Upper lobe of left lung (tissue), 6 donors: ENCODE measurements around the gene LZTS3. TPM values are rescaled to one million over a fixed set of nuclear protein-coding genes. Genes with fewer than 3 reads are reported as not detected.

Source experiments
- ATAC-seq, 2 donors: fragments of 200-7000 bp; cut with Tn5 transposase; one replicate each; pipeline ENCODE4 v1.9.1; 2022; ENCODE audit warnings: mild to moderate bottlenecking in 2 of 2, moderate library complexity in 2 of 2; ENCODE audit not compliant: low FRiP score in 2 of 2
- DNase-seq, 2 donors: peaks; one replicate each; pipeline ENCODE4 v3.0.0-alpha.2; 2019 to 2020
- H3K27ac ChIP-seq, 4 donors: fragments of 200-600 bp; sonication (generic); one replicate each; pipeline ENCODE4 v1.5.1; 2016 to 2019
- H3K27me3 ChIP-seq, 4 donors: fragments of 200-600 bp; sonication (generic); one replicate each; pipeline ENCODE4 v1.5.1; 2017 to 2019
- H3K36me3 ChIP-seq, 4 donors: fragments of 200-600 bp; sonication (generic); one replicate each; pipeline ENCODE4 v1.5.1; 2016 to 2019
- H3K4me1 ChIP-seq, 4 donors: fragments of 200-600 bp; sonication (generic); one replicate each; pipeline ENCODE4 v1.5.1; 2018 to 2019
- H3K4me3 ChIP-seq, 4 donors: fragments of 200-600 bp; sonication (generic); one replicate each; pipeline ENCODE4 v1.5.1; 2017 to 2019; ENCODE audit warnings: mild to moderate bottlenecking in 2 of 4, moderate library complexity in 1 of 4
- H3K9me3 ChIP-seq, 4 donors: fragments of 200-600 bp; sonication (generic); one replicate each; pipeline ENCODE4 v1.5.1; 2018 to 2019
- EP300 ChIP-seq, 4 donors: sonication (generic); formaldehyde crosslinking; IDR thresholded peaks; one replicate each; pipeline ENCODE4 v1.5.1; 2017; ENCODE audit warnings: antibody characterized with exemption in 4 of 4, control low read depth in 2 of 4
- POLR2A ChIP-seq, 4 donors: fragments of 450-650 bp; IDR thresholded peaks; one replicate each; pipeline ENCODE4 v1.5.1; 2016 to 2017; ENCODE audit warnings: antibody characterized with exemption in 4 of 4, mild to moderate bottlenecking in 2 of 4
- POLR2AphosphoS5 ChIP-seq, 2 donors: sonication (generic); formaldehyde crosslinking; IDR thresholded peaks; one replicate each; pipeline ENCODE4 v1.5.1; 2017; ENCODE audit warnings: antibody characterized with exemption in 2 of 2
- WGBS, 2 donors: methylation state at CpG; one replicate each; pipeline ENCODE4 v1.1.5; 2017 to 2018; 5-methylcytosine and 5-hydroxymethylcytosine counted together
- total RNA-seq, 6 donors: library from RNA; depleted of rRNA in 4 of 6; stranded (reverse); fragments of >200 nt in 4 of 6; gene quantifications; one replicate each; pipeline versions ENCODE4 v1.1.0 to v1.2.1, GENCODE V29; 2016 to 2021
- TF ChIP-seq, protein P1 (sequence below), 6 experiments: fragments of 450-650 bp in 4 of 6; fragments of 200-600 bp in 2 of 6; sonication (generic) in 2 of 6; IDR thresholded peaks; one replicate each; pipeline ENCODE4 v1.5.1; 2016 to 2019; ENCODE audit warnings: antibody characterized with exemption in 6 of 6
- donor health status: DM: no; HTN: no; CAD: no; lungs with moderate emphysema.
- donor health status: DM: no; HTN: yes; CAD: no; lungs with severe emphysema.

The LZTS3 gene
- total RNA-seq, 6 donors from 2014 or later, result 19.1 to 52.2 (median 31.1) TPM

- Histone ChIP-seq H3K9me3 (no peaks in the 10 kb centered on the region), H3K27me3 (no peaks in the 10 kb centered on the region), H3K4me1 (no peaks in the 10 kb centered on the region), H3K4me3 (no peak overlapping the region), H3K36me3 (peaks cover 0 to 9% (median 0%) of the 10 kb centered on the region in 4 donors), H3K27ac (no peak overlapping the region)
- 91 to 96% methylated on average over 3 of the region's 3 CpGs for WGBS, 2 donors
- DNase-seq (no peak), ATAC-seq (no peak)
- no peak for TF ChIP-seq POLR2AphosphoS5 (IDR thresholded peaks at IDR 0.05)
- no peak for TF ChIP-seq EP300 (IDR thresholded peaks at IDR 0.05)
- TF ChIP-seq, protein P1, sequence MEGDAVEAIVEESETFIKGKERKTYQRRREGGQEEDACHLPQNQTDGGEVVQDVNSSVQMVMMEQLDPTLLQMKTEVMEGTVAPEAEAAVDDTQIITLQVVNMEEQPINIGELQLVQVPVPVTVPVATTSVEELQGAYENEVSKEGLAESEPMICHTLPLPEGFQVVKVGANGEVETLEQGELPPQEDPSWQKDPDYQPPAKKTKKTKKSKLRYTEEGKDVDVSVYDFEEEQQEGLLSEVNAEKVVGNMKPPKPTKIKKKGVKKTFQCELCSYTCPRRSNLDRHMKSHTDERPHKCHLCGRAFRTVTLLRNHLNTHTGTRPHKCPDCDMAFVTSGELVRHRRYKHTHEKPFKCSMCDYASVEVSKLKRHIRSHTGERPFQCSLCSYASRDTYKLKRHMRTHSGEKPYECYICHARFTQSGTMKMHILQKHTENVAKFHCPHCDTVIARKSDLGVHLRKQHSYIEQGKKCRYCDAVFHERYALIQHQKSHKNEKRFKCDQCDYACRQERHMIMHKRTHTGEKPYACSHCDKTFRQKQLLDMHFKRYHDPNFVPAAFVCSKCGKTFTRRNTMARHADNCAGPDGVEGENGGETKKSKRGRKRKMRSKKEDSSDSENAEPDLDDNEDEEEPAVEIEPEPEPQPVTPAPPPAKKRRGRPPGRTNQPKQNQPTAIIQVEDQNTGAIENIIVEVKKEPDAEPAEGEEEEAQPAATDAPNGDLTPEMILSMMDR (IDR thresholded peaks at IDR 0.05), result no peak
- TF ChIP-seq POLR2A (IDR thresholded peaks at IDR 0.05), result no peak
These were observed 39.2 kb downstream of the LZTS3 start for GRCh38 chr20:3134151-3134550.

DNA sequence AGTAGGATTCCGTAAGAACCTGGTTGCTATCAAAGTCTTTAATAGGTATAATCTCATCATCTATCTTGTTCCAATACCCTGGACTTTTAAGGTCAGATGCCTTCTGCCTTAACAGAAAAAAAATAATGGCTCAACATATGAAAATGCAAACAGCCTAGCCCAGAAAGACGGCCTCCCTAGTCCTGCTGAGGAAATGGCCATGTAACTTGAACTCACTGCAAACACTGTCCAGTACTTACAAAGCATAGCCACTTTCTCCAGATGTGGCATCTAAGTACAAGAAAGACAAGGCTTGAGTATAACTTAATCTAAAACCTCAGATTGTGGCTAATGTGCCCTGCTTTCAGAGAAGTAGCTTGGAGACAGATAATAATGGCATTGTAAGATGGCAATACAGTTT lies 40.2 kb downstream of the LZTS3 start:
- 89 to 93% methylated on average over 2 of the region's 2 CpGs for WGBS, 2 donors
- Histone ChIP-seq H3K27me3 (no peaks in the 10 kb centered on the region), H3K4me3 (no peak overlapping the region), H3K36me3 (peaks cover 0 to 5% (median 0%) of the 10 kb centered on the region in 4 donors), H3K27ac (no peak overlapping the region), H3K4me1 (peaks cover 0 to 5% (median 0%) of the 10 kb centered on the region in 4 donors), H3K9me3 (no peaks in the 10 kb centered on the region)
- DNase-seq (no peak), ATAC-seq (no peak)
- TF ChIP-seq, protein P1 (IDR thresholded peaks at IDR 0.05), result no peak
- TF ChIP-seq POLR2AphosphoS5 (IDR thresholded peaks at IDR 0.05) (no peak), EP300 (IDR thresholded peaks at IDR 0.05) (no peak), POLR2A (IDR thresholded peaks at IDR 0.05) (no peak)

DNA sequence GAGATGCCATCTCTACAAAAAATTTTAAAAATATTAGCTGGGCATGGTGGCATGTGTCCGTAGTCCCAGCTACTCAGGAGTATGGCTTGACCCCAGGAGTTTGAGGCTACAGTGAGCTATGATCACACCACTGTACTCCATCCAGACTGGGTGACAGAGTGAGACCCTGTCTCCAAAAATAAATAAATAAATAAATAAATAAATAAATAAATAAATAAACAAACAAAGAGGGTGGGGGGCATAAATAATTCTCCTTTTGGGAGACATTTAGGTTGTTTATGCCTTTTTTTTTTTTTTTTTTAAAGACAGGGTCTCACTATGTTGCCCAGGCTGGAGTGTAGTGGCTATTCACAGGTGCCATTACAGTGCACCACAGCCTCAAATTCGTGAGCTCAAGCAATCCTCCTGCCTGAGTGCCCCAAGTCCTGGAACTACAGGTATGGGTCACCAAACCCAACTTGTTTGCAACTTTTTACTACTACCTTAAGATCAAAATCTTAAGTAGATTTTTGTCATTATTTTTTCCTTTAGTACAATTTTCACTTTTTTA lies 43.2 kb downstream of the LZTS3 start:
- ATAC-seq, result no peak
- Histone ChIP-seq H3K9me3 (peaks cover 0 to 5% (median 0%) of the 10 kb centered on the region in 4 donors), H3K27me3 (no peaks in the 10 kb centered on the region), H3K27ac (no peak overlapping the region), H3K36me3 (peaks cover 0 to 5% (median 0%) of the 10 kb centered on the region in 4 donors), H3K4me1 (peaks cover 0 to 5% (median 3%) of the 10 kb centered on the region in 4 donors), H3K4me3 (no peak overlapping the region)
- 92 to 96% methylated on average over 2 of the region's 2 CpGs for WGBS, 2 donors
- DNase-seq, result no peak
- TF ChIP-seq, protein P1 (IDR thresholded peaks at IDR 0.05), result no peak

DNA sequence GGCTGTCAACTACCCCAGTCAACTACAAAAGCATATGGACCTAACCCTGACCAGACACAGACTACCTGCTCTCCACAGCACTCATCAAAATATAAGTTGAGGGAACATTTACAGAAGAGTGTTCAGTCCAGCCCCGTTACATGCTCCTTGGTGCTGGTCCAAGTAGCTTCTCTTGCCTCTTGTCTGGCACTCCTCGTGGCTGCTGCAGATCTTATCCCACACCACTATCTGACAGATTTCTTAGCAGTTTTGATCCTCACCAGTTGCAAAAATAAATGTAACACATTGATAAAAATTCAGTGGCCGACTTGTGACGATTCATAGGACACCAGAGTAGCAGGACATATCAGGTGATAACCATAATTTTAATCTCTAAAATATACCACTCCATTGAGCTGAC lies 44.3 kb downstream of the LZTS3 start:
- no peak for ATAC-seq
- no peak overlapping the region for H3K27ac ChIP-seq
- peaks cover 0 to 9% (median 0%) of the 10 kb centered on the region in 4 donors for H3K9me3 ChIP-seq
- whole genome bisulfite sequencing, 2 donors, result 78 to 83% methylated on average over 4 of the region's 4 CpGs
- H3K4me3 ChIP-seq, result no peak overlapping the region
- DNase-seq, result no peak
- peaks cover 0 to 5% (median 3%) of the 10 kb centered on the region in 4 donors for H3K4me1 ChIP-seq
- no peaks in the 10 kb centered on the region for H3K27me3 ChIP-seq
- H3K36me3 ChIP-seq, result peaks cover 0 to 5% (median 0%) of the 10 kb centered on the region in 4 donors
- no peak for TF ChIP-seq POLR2AphosphoS5 (IDR thresholded peaks at IDR 0.05)
- no peak for TF ChIP-seq EP300 (IDR thresholded peaks at IDR 0.05)
- TF ChIP-seq POLR2A (IDR thresholded peaks at IDR 0.05), result no peak
- TF ChIP-seq, protein P1 (IDR thresholded peaks at IDR 0.05), result no peak
